ENCODE data around the gene PLA2G10. TPM values are rescaled to one million over a fixed set of nuclear protein-coding genes. Genes with fewer than 3 reads are reported as not detected.
"Not testable (repeated sequence)": the region's sequence is repeated elsewhere in the genome, so short reads cannot be mapped to it uniquely, and the experiment has no call there.

The PLA2G10 gene, protein sequence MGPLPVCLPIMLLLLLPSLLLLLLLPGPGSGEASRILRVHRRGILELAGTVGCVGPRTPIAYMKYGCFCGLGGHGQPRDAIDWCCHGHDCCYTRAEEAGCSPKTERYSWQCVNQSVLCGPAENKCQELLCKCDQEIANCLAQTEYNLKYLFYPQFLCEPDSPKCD
- total RNA-seq: not detected
- long read RNA-seq: 0 reads

DNA sequence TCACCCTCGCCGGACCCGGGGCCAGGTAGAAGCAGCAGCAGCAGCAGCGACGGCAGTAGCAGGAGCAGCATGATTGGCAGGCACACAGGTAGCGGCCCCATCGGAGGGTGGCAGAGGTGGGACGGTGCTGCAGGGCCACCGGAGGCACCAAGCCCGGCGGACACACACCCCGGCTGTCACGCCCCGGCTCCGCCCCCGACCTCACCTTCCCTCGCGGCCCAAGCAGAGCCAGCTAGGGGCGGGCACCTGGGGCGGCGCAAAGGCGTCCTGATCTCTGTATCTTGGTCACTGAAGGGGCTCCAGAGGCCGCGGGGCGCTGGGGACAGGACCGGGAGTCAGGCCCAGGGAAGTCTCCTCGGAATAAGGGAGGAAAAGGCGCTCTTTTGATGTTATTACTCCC is at the start of gene PLA2G10:
PLA2G10 (minus strand) TSS at position 180 of the 400 bp plus-strand sequence; CDS start at position 101, 79 bp downstream.
- not testable (repeated sequence) for ATAC-seq

DNA sequence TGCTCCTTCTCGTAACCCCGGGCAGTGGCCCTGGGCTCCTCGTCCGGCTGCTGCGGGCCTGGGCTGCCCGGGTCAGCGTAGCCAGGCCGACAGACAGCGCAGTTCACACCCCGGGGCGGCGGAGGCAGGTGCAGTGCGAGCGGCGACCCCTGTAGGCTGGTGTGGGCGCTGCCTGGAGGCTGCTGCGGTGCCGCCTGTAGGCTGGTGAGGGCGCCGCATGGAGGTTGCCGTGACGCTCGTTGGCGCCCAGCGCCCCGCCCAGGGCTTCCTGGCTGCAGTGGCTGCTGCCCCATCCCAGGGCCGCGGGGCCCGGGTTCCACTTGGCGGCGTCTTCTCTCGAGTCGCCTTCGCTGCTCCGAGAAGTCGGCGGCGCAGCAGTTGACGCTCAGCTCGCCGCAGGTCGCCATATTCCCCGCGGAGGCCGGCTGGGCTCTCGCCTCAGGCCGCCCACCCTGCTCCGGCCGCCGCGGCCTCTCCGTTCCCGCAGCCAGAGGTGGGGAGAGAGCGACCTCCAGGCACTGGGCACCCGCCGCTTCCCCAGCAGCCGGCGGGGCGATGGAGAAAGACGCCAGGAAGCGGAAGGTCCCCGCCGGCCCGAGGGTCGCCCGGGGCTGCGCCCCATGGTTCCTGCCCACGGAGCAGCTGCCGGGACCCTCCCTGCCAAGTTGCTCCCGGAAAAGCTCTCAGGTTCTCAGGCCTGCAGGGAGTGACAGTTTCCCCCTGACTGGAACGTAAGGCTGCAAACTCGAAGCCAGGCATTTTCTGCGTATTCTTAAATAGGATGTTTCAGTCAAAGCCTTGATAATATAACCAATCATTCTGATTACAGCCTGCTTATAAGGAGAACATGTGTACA is 48.4 kb upstream of the PLA2G10 start, which contains the start of gene NPIPA2:
NPIPA2 (plus strand) TSS at position 261 of the 856 bp plus-strand sequence. CDS start 5,533 bp downstream, outside the sequence.
- DNase-seq (ENCODE audit: missing footprints); intact Hi-C loops (cut with DNase I): not testable (repeated sequence)
- ATAC-seq: peak; percentile 99

More for the DNA sequence above, at the start of gene PLA2G10:
- DNase-seq (ENCODE audit: missing footprints); intact Hi-C loops (cut with DNase I): not testable (repeated sequence)

DNA sequence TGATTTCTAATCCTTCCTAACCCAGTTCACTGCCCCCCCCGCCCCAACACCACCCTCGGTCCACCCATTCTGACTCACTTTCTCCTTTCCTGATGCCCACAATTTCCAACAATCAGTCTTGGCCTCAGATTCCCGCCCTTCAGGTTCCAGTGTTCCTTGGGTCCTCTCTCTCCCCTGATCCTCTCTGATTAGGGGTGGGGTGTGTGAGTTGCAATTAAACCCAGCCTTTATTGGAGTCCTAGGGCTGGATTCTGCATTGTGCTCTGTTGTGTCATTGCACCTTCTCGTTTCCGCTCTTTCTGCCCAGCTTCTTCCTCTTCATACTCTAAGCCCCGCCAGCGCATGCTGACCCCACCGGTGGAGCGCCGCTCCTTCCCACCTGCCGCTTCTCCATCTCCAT is 47.7 kb upstream of the PLA2G10 start:
- ATAC-seq; intact Hi-C loops (cut with DNase I): not testable (repeated sequence)

DNA sequence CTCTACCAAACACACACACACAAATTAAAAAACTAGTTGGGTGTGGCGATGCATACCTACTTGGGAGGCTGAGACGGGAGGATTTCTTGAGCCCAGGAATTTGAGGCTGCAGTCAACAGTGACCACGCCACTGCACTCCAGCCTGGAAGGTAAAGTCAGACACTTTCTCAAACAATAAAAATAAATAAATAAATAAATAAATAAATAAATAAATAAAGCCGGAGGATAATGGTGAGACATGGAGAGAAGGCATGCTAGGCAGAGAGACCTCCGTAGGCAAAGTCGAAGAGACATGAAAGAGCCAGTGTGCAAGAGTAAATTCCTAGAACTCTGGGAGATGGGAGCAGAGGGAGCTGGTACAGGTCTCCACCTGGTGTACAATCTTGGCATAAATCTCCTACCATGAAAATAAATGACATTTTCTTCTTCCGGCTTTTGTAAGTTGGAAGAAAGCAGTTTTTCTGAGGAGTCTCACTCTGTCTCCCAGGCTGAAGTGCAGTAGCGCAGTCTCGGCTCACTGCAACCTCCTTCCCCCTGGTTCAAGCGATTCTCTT is 46.8 kb upstream of the PLA2G10 start:
- DNase-seq (ENCODE audit: missing footprints); intact Hi-C loops (cut with DNase I); ATAC-seq: not testable (repeated sequence)

More for the DNA sequence above, 47.7 kb upstream of the PLA2G10 start:
- DNase-seq (ENCODE audit: missing footprints): not testable (repeated sequence)

DNA sequence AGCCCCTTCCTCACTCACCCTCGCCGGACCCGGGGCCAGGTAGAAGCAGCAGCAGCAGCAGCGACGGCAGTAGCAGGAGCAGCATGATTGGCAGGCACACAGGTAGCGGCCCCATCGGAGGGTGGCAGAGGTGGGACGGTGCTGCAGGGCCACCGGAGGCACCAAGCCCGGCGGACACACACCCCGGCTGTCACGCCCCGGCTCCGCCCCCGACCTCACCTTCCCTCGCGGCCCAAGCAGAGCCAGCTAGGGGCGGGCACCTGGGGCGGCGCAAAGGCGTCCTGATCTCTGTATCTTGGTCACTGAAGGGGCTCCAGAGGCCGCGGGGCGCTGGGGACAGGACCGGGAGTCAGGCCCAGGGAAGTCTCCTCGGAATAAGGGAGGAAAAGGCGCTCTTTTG is 39.1 kb upstream of the PLA2G10 start:
- intact Hi-C loops (cut with DNase I); ATAC-seq; DNase-seq (ENCODE audit: missing footprints): not testable (repeated sequence)

DNA sequence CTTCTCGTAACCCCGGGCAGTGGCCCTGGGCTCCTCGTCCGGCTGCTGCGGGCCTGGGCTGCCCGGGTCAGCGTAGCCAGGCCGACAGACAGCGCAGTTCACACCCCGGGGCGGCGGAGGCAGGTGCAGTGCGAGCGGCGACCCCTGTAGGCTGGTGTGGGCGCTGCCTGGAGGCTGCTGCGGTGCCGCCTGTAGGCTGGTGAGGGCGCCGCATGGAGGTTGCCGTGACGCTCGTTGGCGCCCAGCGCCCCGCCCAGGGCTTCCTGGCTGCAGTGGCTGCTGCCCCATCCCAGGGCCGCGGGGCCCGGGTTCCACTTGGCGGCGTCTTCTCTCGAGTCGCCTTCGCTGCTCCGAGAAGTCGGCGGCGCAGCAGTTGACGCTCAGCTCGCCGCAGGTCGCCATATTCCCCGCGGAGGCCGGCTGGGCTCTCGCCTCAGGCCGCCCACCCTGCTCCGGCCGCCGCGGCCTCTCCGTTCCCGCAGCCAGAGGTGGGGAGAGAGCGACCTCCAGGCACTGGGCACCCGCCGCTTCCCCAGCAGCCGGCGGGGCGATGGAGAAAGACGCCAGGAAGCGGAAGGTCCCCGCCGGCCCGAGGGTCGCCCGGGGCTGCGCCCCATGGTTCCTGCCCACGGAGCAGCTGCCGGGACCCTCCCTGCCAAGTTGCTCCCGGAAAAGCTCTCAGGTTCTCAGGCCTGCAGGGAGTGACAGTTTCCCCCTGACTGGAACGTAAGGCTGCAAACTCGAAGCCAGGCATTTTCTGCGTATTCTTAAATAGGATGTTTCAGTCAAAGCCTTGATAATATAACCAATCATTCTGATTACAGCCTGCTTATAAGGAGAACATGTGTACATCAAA is 9.3 kb upstream of the PLA2G10 start, which contains the start of gene NPIPA3:
NPIPA3 (plus strand) TSS at position 256 of the 856 bp plus-strand sequence. CDS start 5,533 bp downstream, outside the sequence.
- peak; percentile 98 for ATAC-seq
- DNase-seq (ENCODE audit: missing footprints); intact Hi-C loops (cut with DNase I): not testable (repeated sequence)

DNA sequence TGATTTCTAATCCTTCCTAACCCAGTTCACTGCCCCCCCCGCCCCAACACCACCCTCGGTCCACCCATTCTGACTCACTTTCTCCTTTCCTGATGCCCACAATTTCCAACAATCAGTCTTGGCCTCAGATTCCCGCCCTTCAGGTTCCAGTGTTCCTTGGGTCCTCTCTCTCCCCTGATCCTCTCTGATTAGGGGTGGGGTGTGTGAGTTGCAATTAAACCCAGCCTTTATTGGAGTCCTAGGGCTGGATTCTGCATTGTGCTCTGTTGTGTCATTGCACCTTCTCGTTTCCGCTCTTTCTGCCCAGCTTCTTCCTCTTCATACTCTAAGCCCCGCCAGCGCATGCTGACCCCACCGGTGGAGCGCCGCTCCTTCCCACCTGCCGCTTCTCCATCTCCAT is 8.6 kb upstream of the PLA2G10 start:
- intact Hi-C loops (cut with DNase I); DNase-seq (ENCODE audit: missing footprints); ATAC-seq: not testable (repeated sequence)

DNA sequence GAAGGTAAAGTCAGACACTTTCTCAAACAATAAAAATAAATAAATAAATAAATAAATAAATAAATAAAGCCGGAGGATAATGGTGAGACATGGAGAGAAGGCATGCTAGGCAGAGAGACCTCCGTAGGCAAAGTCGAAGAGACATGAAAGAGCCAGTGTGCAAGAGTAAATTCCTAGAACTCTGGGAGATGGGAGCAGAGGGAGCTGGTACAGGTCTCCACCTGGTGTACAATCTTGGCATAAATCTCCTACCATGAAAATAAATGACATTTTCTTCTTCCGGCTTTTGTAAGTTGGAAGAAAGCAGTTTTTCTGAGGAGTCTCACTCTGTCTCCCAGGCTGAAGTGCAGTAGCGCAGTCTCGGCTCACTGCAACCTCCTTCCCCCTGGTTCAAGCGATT is 7.8 kb upstream of the PLA2G10 start:
- intact Hi-C loops (cut with DNase I); ATAC-seq; DNase-seq (ENCODE audit: missing footprints): not testable (repeated sequence)

DNA sequence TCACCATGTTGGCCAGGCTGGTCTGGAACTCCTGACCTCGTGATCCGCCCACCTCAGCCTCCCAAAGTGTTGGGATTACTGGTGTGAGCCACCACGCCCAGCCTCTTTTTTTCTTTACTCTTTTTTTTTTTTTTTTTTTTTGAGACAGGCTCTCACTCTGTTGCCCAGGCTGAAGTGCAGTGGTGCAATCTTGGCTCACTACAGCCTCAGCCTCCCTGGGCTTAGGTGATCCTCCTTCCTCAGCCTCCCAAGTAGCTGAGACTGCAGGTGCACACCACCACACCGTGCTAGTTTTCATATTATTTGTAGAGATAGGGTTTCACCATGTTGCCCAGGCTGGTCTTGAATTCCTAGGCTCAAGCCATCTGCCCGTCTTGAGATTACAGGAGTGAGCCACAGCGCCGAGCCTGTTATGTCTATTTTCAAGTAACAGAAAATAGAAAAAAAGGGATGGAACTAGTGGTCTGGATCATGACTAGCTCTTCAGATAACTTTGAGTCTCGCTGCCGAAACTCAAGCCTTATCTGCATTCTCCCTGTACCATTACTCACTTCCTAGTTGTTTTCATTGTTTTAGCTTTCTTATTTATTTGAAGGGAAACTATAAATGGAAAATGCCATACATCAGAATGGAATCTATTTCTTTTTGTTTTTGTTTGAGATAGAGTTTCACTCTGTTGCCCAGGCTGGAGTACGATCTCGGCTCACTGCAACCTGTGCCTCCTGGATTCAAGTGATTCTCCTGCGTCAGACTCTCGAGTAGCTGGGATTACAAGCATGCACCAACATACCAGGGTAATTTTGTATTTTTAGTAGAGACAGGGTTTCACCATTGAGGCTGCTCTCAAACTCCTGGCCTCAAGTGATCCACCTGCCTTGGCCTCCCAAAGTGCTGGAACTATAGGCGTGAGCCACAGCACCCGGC is 8.0 kb downstream of the PLA2G10 start:
- ATAC-seq; DNase-seq (ENCODE audit: missing footprints); intact Hi-C loops (cut with DNase I): not testable (repeated sequence)

DNA sequence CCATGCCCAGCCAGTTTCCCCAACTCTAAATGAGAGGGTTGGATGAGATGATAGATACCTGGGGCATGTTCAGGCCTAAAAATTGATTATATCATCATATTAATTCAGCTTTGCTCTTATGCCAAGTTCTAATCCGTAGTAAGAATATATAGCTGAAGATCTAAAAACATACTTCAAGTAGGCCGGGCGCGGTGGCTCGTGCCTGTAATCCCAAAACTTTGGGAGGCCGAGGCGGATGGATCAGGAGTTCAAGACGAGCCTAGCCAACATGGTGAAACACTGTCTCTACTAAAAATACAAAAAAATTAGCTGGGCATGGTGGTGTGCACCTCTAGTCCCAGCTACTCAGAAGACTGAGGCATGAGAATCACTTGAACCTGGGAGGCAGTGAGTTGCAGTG is 12.0 kb downstream of the PLA2G10 start:
- ATAC-seq (no peak), DNase-seq (ENCODE audit: missing footprints) (no peak)

DNA sequence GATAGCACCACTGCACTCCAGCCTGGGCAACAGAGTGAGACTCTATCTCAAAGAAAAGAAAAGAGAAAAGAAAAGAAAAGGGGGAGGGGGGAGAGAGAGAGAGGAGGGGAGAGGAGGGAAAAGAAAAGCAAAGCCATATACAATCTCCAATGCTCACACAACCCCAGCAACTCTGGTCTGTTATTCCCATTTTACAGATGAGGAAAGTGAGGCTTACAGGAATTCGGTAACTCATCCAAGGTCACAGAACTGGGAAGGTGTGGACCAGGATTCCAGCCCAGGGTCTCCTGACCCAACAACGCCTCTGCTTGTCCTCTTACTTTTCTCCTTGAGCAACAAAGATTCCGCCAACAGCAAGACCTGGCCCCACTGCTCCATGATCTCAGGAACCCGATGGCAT is 13.0 kb downstream of the PLA2G10 start:
- intact Hi-C loops (cut with DNase I): no loop called here
- ATAC-seq (no peak), DNase-seq (ENCODE audit: missing footprints) (no peak)

More for the DNA sequence above, 12.0 kb downstream of the PLA2G10 start:
- intact Hi-C loops (cut with DNase I): no loop called here

DNA sequence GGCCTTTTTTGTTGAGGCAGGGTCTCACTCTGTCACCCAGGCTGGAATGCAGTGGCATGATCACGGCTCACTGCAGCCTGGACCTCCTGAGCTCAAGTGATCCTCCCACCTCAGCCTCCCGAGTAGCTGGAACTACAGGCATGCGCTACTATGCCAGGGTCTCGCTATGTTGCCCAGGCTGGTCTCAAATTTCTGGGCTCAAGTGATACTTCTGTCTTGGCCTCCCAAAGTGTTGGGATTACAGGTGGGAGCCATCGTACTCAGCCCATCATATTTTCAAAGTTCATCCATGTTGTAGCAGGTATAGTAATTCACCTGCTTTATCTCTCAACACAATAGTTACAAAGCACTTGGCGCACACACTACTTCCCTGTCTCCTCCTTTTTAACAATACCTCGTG is 13.7 kb downstream of the PLA2G10 start:
- DNase-seq (ENCODE audit: missing footprints); intact Hi-C loops (cut with DNase I); ATAC-seq: not testable (repeated sequence)

DNA sequence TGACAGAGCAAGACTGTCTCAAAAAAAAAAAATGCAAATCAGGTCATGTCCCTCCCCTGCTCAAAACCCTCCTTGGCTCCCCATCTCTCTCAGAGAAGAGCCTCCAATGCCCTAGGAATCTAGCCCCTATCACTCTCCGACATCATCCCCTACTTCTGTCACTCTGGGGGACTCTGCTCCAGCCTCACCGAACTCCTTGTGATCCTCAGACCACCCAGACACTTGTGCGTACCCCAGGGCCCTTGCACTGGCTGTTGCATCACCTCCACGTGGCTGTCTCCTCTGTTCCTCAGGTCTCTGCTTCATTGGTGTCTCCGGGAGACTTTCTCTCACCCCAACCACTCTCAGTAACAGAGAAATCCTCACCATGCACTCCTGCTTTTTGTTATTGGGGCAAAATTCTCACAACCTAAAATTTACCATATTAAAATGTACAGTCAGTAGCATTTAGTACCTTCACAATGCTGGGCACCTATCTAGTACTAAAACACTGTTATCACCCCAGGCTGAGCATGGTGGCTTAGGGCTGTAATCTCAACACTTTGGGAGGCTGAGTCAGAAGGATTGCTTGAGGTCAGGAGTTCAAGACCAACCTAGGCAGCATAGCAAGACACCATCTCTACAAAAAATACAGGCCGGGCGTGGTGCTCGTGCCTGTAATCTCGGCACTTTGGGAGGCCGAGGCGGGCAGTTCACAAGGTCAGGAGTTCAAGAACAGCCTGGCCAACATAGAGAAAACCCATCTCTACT is 15.2 kb downstream of the PLA2G10 start:
- no peak for ATAC-seq

DNA sequence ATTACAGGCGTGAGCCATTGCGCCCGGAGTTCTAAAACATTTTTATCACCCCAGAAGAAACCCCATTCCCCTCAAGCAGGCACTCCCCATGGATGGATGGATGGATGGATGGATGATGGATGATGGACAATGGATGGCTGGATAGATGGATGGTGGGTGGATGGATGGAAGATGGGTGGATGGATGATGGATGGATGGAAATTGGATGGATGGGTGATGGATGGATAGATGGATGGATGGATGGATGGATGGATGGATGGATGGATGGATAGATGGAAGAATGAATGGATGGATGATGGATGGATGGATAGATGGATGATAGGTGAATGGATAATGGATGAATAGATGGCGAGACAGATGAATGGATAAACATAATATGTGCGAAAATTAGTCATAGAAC is 16.5 kb downstream of the PLA2G10 start:
- intact Hi-C loops (cut with DNase I): no loop called here
- DNase-seq (ENCODE audit: missing footprints) (no peak), ATAC-seq (no peak)

More for the DNA sequence above, 15.2 kb downstream of the PLA2G10 start:
- no peak for DNase-seq (ENCODE audit: missing footprints)
- intact Hi-C loops (cut with DNase I): no loop called here

DNA sequence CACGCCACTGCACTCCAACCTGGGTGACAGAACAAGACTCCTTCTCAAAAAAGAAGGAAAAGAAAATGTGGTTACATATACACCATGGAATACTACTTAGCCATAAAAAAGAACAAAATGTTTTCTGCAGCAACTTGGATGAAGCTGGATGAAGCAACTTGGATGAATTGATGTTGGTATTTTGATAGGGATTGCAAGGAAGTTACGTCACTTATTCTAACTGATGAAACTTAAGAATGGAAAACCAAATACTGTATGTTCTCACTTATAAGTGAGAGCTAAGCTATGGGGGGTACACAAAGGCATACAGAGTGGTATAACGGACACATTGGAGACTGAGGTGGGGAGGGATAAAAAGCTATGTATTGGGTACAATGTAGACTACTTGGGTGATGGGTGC is 17.5 kb downstream of the PLA2G10 start:
- DNase-seq (ENCODE audit: missing footprints) (no peak), ATAC-seq (no peak)
- intact Hi-C loops (cut with DNase I): no loop called here

DNA sequence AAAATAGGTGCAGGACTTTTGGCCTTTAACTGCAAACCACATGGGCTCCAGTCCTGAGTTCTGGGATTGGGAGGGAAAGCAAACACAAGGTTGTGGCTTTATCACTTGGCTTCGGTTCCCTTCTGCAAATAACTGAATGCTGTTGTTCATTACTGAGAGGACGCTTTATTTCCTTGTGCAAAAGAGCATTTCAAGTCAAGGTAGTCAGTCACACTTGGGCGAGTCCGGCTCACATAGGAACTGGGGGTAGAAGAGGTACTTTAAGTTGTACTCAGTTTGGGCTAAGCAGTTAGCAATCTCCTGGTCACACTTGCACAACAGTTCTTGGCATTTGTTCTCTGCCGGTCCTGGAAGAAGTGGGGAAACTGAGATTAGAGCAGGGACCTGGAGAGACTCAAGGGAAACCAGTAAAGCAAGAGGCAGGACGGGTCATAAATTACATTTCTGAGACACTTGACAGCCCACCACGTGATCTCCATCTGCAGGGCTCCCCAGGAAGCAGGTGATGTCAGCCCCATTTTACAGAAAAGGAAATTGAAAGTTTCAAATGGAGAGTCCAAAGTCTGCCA is 21.6 kb downstream of the PLA2G10 start:
- DNase-seq (ENCODE audit: missing footprints) (no peak), ATAC-seq (no peak)
- intact Hi-C loops (cut with DNase I): no loop called here
